Measurements from ENCODE around the gene HOXB9.

Gene HOXB9

DNA sequence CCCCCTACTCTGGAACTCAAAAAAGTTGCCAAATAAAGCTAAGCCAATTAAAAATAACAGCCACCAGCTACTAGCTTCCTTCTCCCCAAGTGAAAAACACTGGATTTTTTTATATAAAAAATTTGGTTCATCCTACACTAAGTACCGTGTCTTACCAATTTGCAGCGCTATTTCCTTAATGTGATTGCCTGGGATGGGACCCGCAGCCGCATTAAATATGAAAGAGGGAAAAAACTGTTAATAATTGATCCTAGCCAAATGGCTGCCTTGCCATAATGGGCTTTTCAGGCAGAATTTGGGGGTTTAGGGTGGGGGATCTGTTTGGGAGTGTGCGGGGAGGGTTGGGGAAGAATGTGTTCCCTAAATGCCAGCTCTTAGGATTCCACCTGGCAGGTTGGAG lies 2.0 kb downstream of the HOXB9 start:
- DNase-seq: no peak

DNA sequence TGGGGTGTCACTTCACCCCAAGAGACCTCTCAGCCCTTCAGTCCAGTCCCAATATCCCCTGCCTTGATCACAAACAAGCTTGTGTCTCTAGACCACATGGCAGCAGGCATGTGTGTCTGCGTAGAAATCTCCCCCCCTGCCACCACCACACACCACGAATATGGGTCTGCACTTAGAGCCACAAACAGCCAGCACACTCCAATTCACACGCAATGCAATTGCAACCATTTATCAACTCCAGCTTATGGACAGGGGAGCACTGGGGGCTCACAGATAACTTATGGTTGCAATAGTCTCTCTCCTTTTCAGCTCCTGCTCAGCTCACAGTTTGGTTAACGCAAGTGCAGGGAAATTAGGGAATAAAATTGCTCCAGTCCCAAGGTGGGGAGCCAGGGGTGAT lies 2.6 kb downstream of the HOXB9 start:
- DNase-seq: no peak

DNA sequence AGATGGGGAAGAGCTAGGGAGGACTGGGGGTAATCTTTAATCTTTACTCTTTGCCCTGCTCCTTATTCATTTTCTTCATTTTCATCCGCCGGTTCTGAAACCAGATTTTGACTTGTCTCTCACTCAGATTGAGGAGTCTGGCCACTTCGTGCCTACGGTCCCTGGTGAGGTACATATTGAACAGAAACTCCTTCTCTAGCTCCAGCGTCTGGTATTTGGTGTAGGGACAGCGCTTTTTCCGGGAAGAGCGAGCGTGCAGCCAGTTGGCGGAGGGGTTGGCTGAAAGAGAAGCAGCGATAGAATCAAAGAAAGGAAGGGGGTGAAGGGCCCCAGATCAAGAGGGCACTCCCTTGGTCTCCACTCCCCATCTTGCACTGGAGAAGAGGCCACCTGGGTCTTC lies 3.3 kb downstream of the HOXB9 start:
- DNase-seq: no peak

GRCh38 chr17:48621410-48622392 lies 4.5 kb downstream of the HOXB9 start:
- DNase-seq: no peak

GRCh38 chr17:48620461-48621139 lies 5.6 kb downstream of the HOXB9 start:
- DNase-seq: no peak

DNA sequence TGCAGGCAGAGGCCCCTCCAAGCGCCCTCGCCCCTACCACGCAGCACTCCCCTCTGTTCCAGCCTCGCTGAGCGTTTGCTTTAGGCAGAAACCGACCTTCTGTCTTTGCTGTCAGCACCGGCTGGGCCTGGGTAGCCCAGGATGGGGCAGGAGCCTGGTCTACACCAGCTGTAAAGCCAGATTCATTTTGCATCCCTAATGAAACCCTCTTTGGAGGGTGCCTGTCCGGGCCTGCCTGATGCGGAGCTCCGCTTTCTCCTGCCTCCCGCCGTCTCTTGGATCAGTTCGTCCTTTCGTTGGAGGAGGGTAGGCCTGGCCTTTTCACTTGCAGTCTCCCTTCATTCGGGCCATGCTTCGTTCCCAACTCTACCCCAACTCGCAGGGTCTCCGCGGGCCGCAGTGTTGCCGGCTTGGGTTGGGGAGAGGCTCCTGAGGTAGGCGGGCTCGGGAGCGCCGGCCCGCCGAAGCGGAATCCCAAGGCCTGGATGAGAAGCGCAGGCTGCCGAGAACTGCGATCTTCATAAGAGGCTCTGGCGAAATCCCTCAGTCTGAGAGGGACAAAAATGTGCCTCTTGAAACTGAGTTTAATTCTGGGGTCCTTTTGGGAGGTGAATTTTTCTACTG lies 6.2 kb downstream of the HOXB9 start:
- DNase-seq: no peak

GRCh38 chr17:48618256-48618896 lies 7.8 kb downstream of the HOXB9 start:
- peak; percentile 78 to 79 for DNase-seq

DNA sequence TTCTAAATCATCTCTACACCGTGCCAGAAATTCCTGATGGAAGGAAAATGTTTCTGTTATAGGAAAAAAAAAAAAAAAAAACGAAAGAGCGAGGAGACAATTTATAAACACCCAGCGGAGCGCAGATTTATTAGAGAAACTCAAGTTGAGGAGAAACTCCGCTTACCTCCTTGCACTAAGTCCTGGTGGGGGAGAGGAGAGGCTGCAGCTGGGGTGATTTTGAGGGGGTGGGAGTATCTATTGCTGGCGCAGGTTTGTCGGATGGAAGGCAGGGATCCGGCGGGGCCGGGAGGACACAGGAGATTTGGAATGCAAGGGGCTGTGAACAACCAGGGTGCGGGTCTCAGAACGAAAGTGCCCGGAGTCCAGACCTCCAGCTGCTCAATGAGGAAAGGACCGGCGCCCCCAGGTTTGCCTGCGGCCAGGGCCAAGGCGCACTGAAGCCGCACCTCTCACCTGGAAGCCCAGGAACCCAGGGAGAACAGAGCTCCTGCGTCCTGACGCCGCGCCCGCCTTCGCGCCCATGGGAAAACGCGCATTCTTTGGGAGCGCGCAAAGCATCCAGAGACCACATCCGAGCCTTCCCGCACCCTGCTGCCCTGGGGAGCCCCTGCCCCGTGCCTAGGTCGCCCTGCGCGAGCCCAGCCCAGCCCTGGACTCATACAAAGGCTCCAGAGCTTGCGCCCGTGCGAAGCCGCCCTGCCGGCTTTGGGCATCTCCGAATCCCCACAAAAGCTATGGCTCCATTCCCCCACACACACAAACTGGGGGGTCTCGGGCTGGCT lies 8.5 kb downstream of the HOXB9 start:
- DNase-seq: no peak

DNA sequence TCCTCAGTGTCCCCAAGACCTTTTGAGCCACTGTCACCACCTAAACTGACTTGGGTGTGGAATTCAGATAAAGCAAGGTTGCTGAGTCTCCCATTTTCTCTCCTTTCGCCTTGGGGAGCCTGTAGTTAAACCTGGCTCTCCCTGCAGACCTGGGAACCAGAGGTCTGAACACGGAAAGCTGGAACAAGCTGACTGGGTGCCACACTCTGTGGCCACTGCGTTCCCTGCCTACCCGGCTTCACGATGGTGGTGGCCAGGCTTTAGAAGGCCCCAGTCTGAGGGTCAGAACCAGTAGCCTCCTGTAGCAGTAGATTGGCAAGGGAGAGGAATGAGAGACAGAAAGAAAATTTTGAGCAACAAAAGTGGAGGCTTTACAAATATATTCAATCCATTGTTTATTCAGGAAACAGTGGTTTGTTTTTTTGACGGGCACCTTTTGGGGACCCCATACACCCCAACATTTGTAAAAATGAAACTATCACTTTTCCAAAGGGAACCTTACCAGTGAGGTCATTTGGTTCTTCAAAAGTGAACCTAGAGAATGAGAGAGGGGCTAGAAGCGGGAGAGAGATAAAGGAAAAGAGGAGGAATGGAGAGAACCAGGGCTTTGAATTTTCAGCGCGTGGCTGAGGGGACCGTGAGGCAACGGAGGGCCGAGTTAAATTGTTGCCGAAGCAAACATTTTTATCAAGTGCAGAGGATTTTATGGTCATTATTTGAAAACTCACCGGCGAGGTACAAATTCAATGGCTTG lies 9.3 kb downstream of the HOXB9 start:
- DNase-seq: no peak

DNA sequence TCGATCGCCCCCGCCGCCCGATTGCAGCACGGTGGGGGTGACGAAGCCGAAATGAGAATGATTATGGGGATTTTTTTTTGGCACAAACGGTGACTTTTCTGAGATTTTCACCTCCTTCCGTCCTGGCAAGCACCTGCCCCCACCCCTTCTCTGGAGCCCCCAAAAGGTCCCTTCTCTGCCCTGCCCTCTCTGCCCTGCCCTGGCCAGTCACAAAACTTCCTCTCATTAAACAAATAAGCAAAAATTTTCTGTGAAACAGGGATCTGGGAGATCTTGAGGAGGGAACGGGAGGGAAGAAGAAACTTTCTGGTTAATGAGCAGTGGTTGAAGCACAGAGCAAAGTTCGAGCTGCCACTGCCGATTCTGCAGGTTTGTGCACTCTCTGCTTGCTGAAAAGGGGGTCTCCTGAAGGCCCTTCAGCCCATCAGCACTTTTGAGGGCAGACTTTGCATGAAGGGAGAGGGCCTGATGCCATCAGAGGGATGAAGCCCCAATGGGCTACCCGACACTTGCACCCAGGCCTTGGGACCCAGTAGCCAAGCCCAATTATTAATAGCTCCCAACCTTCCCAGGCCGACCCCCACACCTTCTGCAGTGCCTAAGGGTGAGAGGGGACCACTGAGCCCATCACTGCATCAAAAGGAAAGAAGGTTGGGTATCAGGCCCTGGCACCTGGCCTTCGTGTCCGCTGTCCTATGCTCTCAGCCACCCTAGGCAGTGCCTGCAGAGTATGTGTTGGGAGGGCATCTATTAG lies 10.0 kb downstream of the HOXB9 start:
- no peak for DNase-seq

DNA sequence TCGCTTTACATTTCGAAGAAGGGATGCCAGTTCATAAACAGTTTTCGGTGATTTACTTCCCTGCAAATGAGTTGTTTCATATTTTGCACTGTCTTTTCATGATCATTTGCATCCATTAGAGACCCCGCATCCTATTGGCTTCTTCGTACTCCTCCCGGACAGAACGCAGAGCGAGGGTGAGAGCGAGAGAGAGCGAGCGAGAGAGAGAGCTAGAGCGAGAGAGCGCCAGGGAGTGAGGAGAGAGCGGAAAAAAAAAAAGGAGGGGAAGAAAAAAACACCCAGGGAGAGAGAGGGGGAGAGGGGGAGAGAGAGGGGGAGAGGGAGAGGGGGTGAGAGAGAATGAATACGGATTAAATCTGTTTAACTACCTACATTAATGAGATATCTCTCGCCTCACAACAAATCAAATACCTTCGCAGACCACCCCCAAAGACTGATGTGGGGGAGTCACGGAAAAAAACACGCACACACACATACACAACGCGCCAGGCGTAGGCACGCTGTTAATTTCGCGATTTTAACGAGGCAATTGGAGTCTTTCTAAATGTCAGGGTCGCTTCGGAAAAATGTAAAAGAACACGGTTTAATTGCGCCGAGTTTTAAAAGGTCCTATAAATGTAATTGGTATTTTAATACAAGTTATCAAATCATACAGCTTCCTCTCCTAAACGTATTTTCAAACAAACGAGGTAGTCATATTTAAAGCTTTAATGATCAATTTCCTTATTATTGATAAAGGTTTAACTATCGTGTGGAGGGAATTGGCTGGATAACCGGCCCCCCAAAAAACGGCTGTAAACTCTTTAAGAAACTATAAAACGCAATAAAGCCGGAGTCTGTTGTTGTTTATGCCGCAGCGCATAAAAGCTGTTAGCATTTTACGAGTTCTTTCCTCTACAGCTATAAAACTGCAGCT lies 10.9 kb downstream of the HOXB9 start, which contains the start of gene HOXB8:
TSS of gene HOXB8 (minus strand) at position 246 of the 916 bp plus-strand sequence. CDS start 588 bp downstream, outside the sequence.
- DNase-seq: no peak

DNA sequence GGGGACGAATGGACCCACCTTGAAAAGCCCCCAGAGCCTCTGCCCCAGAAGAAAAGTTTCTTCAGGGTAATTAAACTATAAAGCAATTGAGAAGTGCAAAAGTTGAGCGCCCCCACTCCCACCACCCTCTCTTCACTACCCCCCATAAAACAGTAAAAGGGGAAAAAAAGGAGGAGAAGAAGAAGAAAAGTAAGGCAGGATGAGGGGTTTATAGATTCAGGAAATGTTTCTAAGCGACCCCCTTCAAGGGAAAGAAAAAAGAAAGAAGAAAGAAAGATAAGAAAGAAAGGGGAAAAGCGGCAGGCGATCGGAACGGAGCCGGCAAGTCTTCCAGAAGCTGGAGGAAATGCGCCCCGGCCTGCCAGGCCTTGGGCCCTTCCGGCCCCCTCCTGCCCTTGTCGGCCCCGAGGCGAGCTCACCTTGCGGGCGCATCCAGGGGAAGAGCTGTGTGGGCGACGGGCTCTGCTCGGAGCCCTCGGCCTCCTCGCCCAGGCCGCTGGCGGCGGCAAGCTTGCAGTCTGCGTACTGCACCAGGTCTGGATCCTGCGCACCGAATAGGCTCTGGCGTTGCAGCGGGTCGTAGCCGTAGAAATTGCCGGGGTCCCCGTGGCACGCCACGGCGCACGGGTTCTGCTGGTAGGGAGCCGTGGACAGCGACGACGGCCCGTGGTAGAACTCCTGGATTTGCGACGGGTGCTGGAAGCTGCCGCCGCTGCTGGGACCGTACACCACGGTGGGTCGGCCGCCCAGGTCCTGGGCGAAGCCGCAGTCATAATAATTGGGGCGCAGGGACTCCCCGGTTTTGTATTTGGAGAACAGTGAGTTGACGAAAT lies 12.1 kb downstream of the HOXB9 start:
- no peak for DNase-seq

- DNase-seq: peak in 1 of 2 experiments; percentile 38
Observed at GRCh38 chr17:48612854-48613691, 13.1 kb downstream of the HOXB9 start.

DNA sequence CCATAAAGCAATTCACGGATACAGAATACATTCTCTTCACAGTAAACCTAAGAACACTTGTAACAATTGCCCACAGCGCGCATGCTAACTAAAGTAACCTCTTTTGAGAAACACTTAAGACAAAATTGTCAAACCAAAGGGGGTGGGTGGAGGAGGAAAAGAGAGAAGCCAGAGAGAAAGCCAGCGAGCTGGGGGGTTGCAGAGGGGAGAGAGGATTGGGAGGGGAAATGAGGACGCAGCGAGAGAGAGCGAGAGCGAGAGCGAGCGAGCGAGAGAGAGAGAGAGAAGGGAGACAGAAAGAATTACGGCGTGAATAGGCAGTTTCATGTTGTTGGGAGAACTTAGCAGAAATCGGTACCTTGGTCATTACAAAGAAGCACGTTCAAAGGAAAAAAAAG lies 13.7 kb downstream of the HOXB9 start:
- no peak for DNase-seq

DNA sequence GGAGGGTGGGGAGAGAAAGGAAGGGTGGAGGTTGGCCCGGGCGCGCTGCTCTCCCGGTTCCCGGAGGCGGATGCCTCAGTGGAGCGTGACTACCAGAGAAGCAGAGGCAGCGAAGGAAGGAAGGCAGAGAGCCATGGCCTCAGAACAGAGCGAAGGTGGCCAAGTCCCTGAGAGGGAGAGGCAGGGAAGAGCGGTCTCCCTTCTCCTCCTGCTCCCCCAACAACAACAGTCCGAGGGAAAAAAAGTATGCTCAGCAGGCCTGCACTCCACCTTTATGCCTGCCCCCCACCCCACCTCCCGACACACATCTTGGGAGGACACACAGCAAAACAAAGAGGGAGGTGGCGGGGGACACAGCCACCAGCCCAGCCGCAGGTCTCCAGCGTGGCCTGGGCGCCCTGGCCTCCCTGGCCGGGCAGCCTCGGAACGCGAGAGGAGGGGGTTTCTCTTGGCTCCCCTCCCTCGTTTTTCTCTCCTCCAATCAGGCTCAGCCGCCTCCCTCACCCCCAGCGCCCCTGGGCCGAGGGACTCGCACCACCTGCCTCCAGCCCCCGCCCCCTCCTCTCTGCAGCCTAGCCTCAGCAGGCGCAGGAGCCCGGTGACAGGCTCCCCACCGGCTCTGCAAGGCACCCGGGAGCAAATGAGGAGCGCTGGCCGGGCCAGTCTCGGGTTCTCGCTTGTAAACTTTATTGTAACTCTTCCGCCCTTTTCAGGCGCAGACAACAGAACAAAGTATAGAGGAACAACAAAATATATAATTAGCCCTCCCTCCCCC lies 14.3 kb downstream of the HOXB9 start:
- DNase-seq: no peak

GRCh38 chr17:48611213-48611612 lies 14.9 kb downstream of the HOXB9 start:
- no peak for DNase-seq

Measured in activated CD4-positive, alpha-beta T cell treated with anti-CD3 and anti-CD28 coated beads, Interleukin-2, amount 50 U/mL, for 4 hours (primary cell).